IMR-90 (cell line): ENCODE results near the gene PAFAH1B2. TPM values are rescaled to one million over a fixed set of nuclear protein-coding genes. Genes with fewer than 3 reads are reported as not detected.

Source experiments
- ATAC-seq: fragments of 200-7000 bp; cut with Tn5 transposase; 2 replicates; pipeline ENCODE4 v1.9.1; 2020; ENCODE audit warnings: low read depth, mild to moderate bottlenecking, moderate library complexity
- BruUV-seq: library from RNA; stranded (reverse); fragments of 400-500 nt; replicated peaks from 2 replicates; lab custom pipeline; 2021; lab: Mats Ljungman, UMichigan
- CTCF ChIA-PET: fragments of 300-600 bp; formaldehyde crosslinking; extraction: SDS; loops from one replicate; lab custom pipeline; 2021; ENCODE audit warnings: antibody characterized with exemption; lab: Yijun Ruan, JAX
- POLR2A ChIA-PET: fragments of 300-600 bp; sonication (Branson Sonifier 250); formaldehyde crosslinking; loops from one replicate; lab custom pipeline; 2022; ENCODE audit warnings: antibody characterized with exemption; ENCODE audit not compliant: unreplicated experiment; lab: Charles Lee
- DNase-seq: peaks from one replicate; pipeline ENCODE4 v3.0.0; 2013
- H2AFZ ChIP-seq: replicated peaks from 2 replicates; pipeline ENCODE3; 2013; ENCODE audit warnings: low read length, mild to moderate bottlenecking; ENCODE audit not compliant: poor library complexity
- H2AK5ac ChIP-seq: 2 replicates; pipeline ENCODE4 v1.6.1; 2013; ENCODE audit warnings: low read depth, low read length, inconsistent platforms
- H2AK9ac ChIP-seq: replicated peaks from 2 replicates; pipeline ENCODE3; 2013; ENCODE audit warnings: mild to moderate bottlenecking, low read depth, low read length, moderate library complexity; ENCODE audit not compliant: poor library complexity
- H2BK120ac ChIP-seq: 2 replicates; pipeline ENCODE4 v1.6.1; 2013; ENCODE audit warnings: low read depth, low read length, inconsistent platforms
- H2BK15ac ChIP-seq: 3 replicates; pipeline ENCODE4 v1.6.1; 2013; ENCODE audit warnings: low read depth, low read length, inconsistent platforms
- H2BK20ac ChIP-seq: 2 replicates; pipeline ENCODE4 v1.6.1; 2013; ENCODE audit warnings: low read depth, mild to moderate bottlenecking, inconsistent platforms, low read length, moderate library complexity
- H2BK5ac ChIP-seq: 2 replicates; pipeline ENCODE4 v1.6.1; 2013; ENCODE audit warnings: mild to moderate bottlenecking, low read depth, low read length, inconsistent platforms; ENCODE audit not compliant: poor library complexity, severe bottlenecking
- H3K14ac ChIP-seq: replicated peaks from 2 replicates; pipeline ENCODE4 v1.6.1; 2013; ENCODE audit warnings: low read depth, low read length, inconsistent platforms
- H3K18ac ChIP-seq: 2 replicates; pipeline ENCODE4 v1.6.1; 2013; ENCODE audit warnings: low read depth, low read length, control low read depth
- H3K23ac ChIP-seq: 2 replicates; pipeline ENCODE4 v1.6.1; 2013; ENCODE audit warnings: low read depth, low read length, inconsistent platforms
- H3K27ac ChIP-seq: 2 replicates; pipeline ENCODE4 v1.5.1; 2013; ENCODE audit warnings: mild to moderate bottlenecking, control low read depth, low read length; ENCODE audit not compliant: insufficient read depth
- H3K27me3 ChIP-seq: 2 replicates; pipeline ENCODE4 v1.6.1; 2013; ENCODE audit warnings: low read length; ENCODE audit not compliant: control insufficient read depth, insufficient read depth
- H3K36me3 ChIP-seq: 2 replicates; pipeline ENCODE4 v1.6.1; 2013; ENCODE audit warnings: low read length, mixed read lengths; ENCODE audit not compliant: control insufficient read depth, insufficient read depth
- H3K4ac ChIP-seq: 2 replicates; pipeline ENCODE4 v1.6.1; 2013; ENCODE audit warnings: low read depth, low read length, inconsistent platforms
- H3K4me1 ChIP-seq: 2 replicates; pipeline ENCODE4 v1.6.1; 2013; ENCODE audit warnings: low read length, mixed read lengths; ENCODE audit not compliant: control insufficient read depth, insufficient read depth
- H3K4me2 ChIP-seq: 2 replicates; pipeline ENCODE4 v1.6.1; 2013; ENCODE audit warnings: low read depth, mild to moderate bottlenecking, control low read depth, low read length, moderate library complexity
- H3K4me3 ChIP-seq: 2 replicates; pipeline ENCODE4 v1.5.1; 2013; ENCODE audit warnings: low read depth, mild to moderate bottlenecking, control low read depth, low read length, moderate library complexity; ENCODE audit not compliant: insufficient read depth
- H3K56ac ChIP-seq: 2 replicates; pipeline ENCODE4 v1.6.1; 2013; ENCODE audit warnings: low read length, inconsistent platforms; ENCODE audit not compliant: insufficient read depth; ENCODE audit errors: extremely low read depth
- H3K79me1 ChIP-seq, 2 experiments: 2 replicates each; pipeline ENCODE4 v1.6.1; 2013; ENCODE audit warnings: low read length in 2 of 2, inconsistent platforms in 1 of 2, low read depth in 1 of 2
- H3K9ac ChIP-seq: 2 replicates; pipeline ENCODE4 v1.6.1; 2013; ENCODE audit warnings: low read depth, low read length, control low read depth
- H3K9me1 ChIP-seq: 2 replicates; pipeline ENCODE4 v1.6.1; 2013; ENCODE audit warnings: low read length, inconsistent platforms; ENCODE audit not compliant: insufficient read depth
- H3K9me3 ChIP-seq: 2 replicates; pipeline ENCODE4 v1.6.1; 2013; ENCODE audit warnings: low read length; ENCODE audit not compliant: control insufficient read depth, insufficient read depth
- H4K20me1 ChIP-seq: 2 replicates; pipeline ENCODE4 v1.6.1; 2013; ENCODE audit warnings: low read length, inconsistent platforms; ENCODE audit not compliant: insufficient read depth
- H4K5ac ChIP-seq: 2 replicates; pipeline ENCODE4 v1.6.1; 2013; ENCODE audit warnings: mild to moderate bottlenecking, low read depth, low read length, control low read depth
- H4K8ac ChIP-seq, 2 experiments: 2 replicates each; pipeline ENCODE4 v1.6.1; 2013; ENCODE audit warnings: low read depth in 2 of 2, low read length in 2 of 2, control low read depth in 1 of 2, inconsistent platforms in 1 of 2
- H4K91ac ChIP-seq: 2 replicates; pipeline ENCODE4 v1.6.1; 2013; ENCODE audit warnings: low read depth, low read length, inconsistent platforms; ENCODE audit not compliant: insufficient read depth
- CHD1 ChIP-seq: IDR thresholded peaks from 2 replicates; pipeline ENCODE4 v1.6.1; 2012; ENCODE audit warnings: low read depth, low read length, improper control_type of control experiment
- FOS ChIP-seq: fragments of 150-350 bp; IDR thresholded peaks from 2 replicates; pipeline ENCODE4 v1.6.1; 2016; ENCODE audit warnings: low read depth, low read length
- MAZ ChIP-seq: IDR thresholded peaks from 2 replicates; pipeline ENCODE4 v1.6.1; 2012; ENCODE audit warnings: low read depth, mild to moderate bottlenecking, low read length, improper control_type of control experiment, moderate library complexity, borderline replicate concordance
- NFE2L2 ChIP-seq: fragments of 150-350 bp; IDR thresholded peaks from 2 replicates; pipeline ENCODE4 v1.6.1; 2016; ENCODE audit warnings: low read depth, mild to moderate bottlenecking, low read length
- WGBS, 2 experiments: methylation state at CpG; one replicate each; pipeline versions ENCODE4 v1.1.5 to v1.1.7; 2013; ENCODE audit warnings: missing lambda C conversion rate in 2 of 2; ENCODE audit not compliant: insufficient read length in 1 of 2; ENCODE audit errors: extremely low coverage in 2 of 2; 5-methylcytosine and 5-hydroxymethylcytosine counted together
- dilution Hi-C: fragments of 300-500 bp; cut with HindIII; formaldehyde crosslinking; loops from one replicate; pipeline ENCODE4 v1.14.3; 2018; ENCODE audit warnings: low sequenced_read_pairs; ENCODE audit not compliant: unreplicated experiment
- in situ Hi-C: fragments of 300-500 bp; cut with MboI; formaldehyde crosslinking; loops from 3 replicates; pipeline ENCODE4 v1.14.3; 2019; ENCODE audit warnings: low sequenced_read_pairs, inconsistent platforms, mixed read lengths
- intact Hi-C: fragments of 100-400 bp; cut with micrococcal nuclease; formaldehyde crosslinking; loops from 2 replicates; pipeline ENCODE4 v1.10.0; 2022
- polyA plus RNA-seq, 3 experiments: library from polyadenylated mRNA; depleted of rRNA; stranded (reverse); fragments of >200 nt; gene quantifications; 2 replicates each; pipeline ENCODE4 v1.2.3, GENCODE V29; 2012; ENCODE audit warnings: low replicate concordance in 1 of 3
- total RNA-seq: library from RNA; depleted of rRNA; stranded (reverse); fragments of >200 nt; gene quantifications from 2 replicates; pipeline ENCODE4 v1.2.3, GENCODE V29; 2012
- TF ChIP-seq, protein P1 (sequence below): conservative IDR thresholded peaks from 2 replicates; pipeline ENCODE4 v1.5.1; 2012; ENCODE audit warnings: mild to moderate bottlenecking, low read depth, low read length, improper control_type of control experiment

The PAFAH1B2 gene
- total and polyA plus RNA-seq, 2 of the 4 experiments (the other 2 are of a cell fraction): 29.8 to 280 TPM

DNA sequence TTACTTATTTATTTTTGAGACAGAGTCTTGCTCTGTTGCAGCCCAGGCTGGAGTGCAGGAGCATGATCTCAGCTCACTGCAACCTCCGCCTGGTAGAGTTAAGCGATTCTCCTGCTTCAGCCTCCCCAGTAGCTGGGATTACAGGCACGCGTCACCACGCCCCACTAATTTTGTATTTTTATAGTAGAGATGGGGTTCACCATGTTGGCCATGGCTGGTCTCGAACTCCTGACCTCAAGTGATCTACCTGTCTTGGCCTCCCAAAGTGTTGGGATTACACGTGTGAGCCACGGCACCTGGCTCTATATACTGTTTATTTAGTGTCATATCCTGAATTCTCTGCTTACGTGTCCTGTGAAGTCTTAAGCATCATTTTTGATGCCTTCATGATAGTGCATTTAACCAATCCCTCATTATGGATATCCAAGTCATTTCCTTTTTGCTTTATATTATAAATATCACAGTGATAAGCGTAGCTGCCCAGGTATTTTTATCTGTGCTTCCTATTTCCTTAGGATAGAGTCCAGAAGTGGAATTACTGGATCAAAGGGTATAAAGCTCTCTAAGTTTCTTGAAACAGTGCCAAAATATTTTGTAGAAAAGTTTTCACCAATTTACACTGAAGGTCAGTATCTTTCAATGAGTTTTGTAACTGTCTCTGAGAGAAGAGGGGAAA lies 33.6 kb downstream of the PAFAH1B2 start:
- peak overlapping the region; percentile 90; the same call in 1 of the 2 replicates for H2BK20ac ChIP-seq
- peak overlapping the region; percentile 21 for H2AK9ac ChIP-seq
- intact Hi-C loops (loop anchor here (1.0 kb wide), 1 partner anchor 32 kb away; no protein-coding TSS in a partner anchor), in situ Hi-C loops (no loop called here), dilution Hi-C loops (no loop called here)
- no peak overlapping the region for H3K23ac ChIP-seq
- H3K27me3 ChIP-seq: no peaks in the 10 kb centered on the region
- H3K79me1 ChIP-seq: peaks cover 21 to 52% of the 10 kb centered on the region in 2 experiments
- H2BK15ac ChIP-seq: peak overlapping the region; percentile 90; the same call in 2 of the 3 replicates
- peak overlapping the region; percentile 67 for H3K27ac ChIP-seq
- peak overlapping the region; percentile 87 for H2BK120ac ChIP-seq
- peak overlapping the region; percentile 86; the same call in 1 of the 2 replicates for H4K91ac ChIP-seq
- no TSS peak for BruUV-seq
- no peak for TF ChIP-seq NFE2L2
- TF ChIP-seq, protein P1, sequence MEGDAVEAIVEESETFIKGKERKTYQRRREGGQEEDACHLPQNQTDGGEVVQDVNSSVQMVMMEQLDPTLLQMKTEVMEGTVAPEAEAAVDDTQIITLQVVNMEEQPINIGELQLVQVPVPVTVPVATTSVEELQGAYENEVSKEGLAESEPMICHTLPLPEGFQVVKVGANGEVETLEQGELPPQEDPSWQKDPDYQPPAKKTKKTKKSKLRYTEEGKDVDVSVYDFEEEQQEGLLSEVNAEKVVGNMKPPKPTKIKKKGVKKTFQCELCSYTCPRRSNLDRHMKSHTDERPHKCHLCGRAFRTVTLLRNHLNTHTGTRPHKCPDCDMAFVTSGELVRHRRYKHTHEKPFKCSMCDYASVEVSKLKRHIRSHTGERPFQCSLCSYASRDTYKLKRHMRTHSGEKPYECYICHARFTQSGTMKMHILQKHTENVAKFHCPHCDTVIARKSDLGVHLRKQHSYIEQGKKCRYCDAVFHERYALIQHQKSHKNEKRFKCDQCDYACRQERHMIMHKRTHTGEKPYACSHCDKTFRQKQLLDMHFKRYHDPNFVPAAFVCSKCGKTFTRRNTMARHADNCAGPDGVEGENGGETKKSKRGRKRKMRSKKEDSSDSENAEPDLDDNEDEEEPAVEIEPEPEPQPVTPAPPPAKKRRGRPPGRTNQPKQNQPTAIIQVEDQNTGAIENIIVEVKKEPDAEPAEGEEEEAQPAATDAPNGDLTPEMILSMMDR: no peak
- TF ChIP-seq FOS: no peak
- no peak for TF ChIP-seq CHD1
- TF ChIP-seq MAZ: no peak
- H2BK5ac ChIP-seq: peak overlapping the region; percentile 88
- H4K20me1 ChIP-seq: no peaks in the 10 kb centered on the region; the same call in none of the 2 replicates
- 54% methylated on average over 2 of the region's 10 CpGs; no CpG with 5 or more reads in 1 of the 2 experiments for WGBS, 2 experiments
- peaks cover 15% of the 10 kb centered on the region for H3K9me1 ChIP-seq
- peaks cover 13% of the 10 kb centered on the region for H3K4me1 ChIP-seq
- H2AK5ac ChIP-seq: peak overlapping the region; percentile 88; the same call in 1 of the 2 replicates
- H3K4me3 ChIP-seq: 0 out of 2 replicates have a peak overlapping the region, but pooled peaks have one; percentile 18
- H3K4ac ChIP-seq: peak overlapping the region; percentile 89
- peaks cover 10% of the 10 kb centered on the region for H3K36me3 ChIP-seq
- H3K14ac ChIP-seq: peak overlapping the region; percentile 91
- H4K8ac ChIP-seq: peak overlapping the region; percentile 81 to 96; a peak in 3 of 4 replicates
- ATAC-seq: no peak
- H3K56ac ChIP-seq: no peak overlapping the region
- ChIA-PET POLR2A (interaction anchor here (0.6 to 1.6 kb wide), 3 partner anchors 22 to 1444 kb away, joined by 3 read pairs; no protein-coding TSS in a partner anchor), CTCF (no interaction called here)
- peak overlapping the region; percentile 59 for H3K9ac ChIP-seq
- peak overlapping the region; percentile 28 for H4K5ac ChIP-seq
- H2AFZ ChIP-seq: peak overlapping the region; percentile 92
- H3K18ac ChIP-seq: peak overlapping the region; percentile 74
- no peaks in the 10 kb centered on the region for H3K9me3 ChIP-seq
- peak overlapping the region; percentile 74 for H3K4me2 ChIP-seq
- DNase-seq: no peak
